Testis (tissue), 3 donors: ENCODE results near the gene NR6A1. TPM values are rescaled to one million over a fixed set of nuclear protein-coding genes. Genes with fewer than 3 reads are reported as not detected.

Experiments
- DNase-seq: peaks from one replicate; pipeline ENCODE4 v3.0.0-alpha.2; 2019
- H3K27ac ChIP-seq, 2 donors: fragments of 200-600 bp; sonication (generic); one replicate each; pipeline ENCODE4 v1.5.1; 2019
- H3K27me3 ChIP-seq: fragments of 200-600 bp; sonication (generic); one replicate; pipeline ENCODE4 v1.5.1; 2019
- H3K36me3 ChIP-seq: fragments of 200-600 bp; sonication (generic); one replicate; pipeline ENCODE4 v1.5.1; 2017; ENCODE audit warnings: low read depth; ENCODE audit errors: missing control alignments
- H3K4me1 ChIP-seq: fragments of 200-600 bp; sonication (generic); one replicate; pipeline ENCODE4 v1.5.1; 2019
- H3K4me3 ChIP-seq, 2 donors: fragments of 200-600 bp; sonication (generic); one replicate each; pipeline ENCODE4 v1.5.1; 2017 to 2019
- H3K9me3 ChIP-seq: fragments of 200-600 bp; sonication (generic); one replicate; pipeline ENCODE4 v1.5.1; 2017
- CTCF ChIP-seq, 3 experiments: fragments of 450-650 bp in 2 of 3; fragments of 200-600 bp in 1 of 3; sonication (generic) in 1 of 3; IDR thresholded peaks; one replicate each; pipeline ENCODE4 v1.5.1; 2016 to 2019; ENCODE audit warnings: antibody characterized with exemption in 3 of 3, mild to moderate bottlenecking in 2 of 3, moderate library complexity in 1 of 3
- POLR2A ChIP-seq: fragments of 450-650 bp; IDR thresholded peaks from one replicate; pipeline ENCODE4 v1.6.1; 2017; ENCODE audit warnings: antibody characterized with exemption, mild to moderate bottlenecking, moderate library complexity
- WGBS, 2 donors: methylation state at CpG; one replicate each; pipeline ENCODE4 v1.1.5; 2018; 5-methylcytosine and 5-hydroxymethylcytosine counted together
- intact Hi-C: fragments of 100-400 bp; cut with DNase I; formaldehyde crosslinking; loops from one replicate; pipeline ENCODE4 v1.15.1; 2023; ENCODE audit warnings: low total_unique reads
- polyA plus RNA-seq: library from polyadenylated mRNA; stranded (reverse); fragments of 350-450 nt; fragmentation: Illumina TruSeq; extraction: RNeasy Lipid Tissue Mini Kit (QIAGEN cat#74804); gene quantifications from one replicate; pipeline ENCODE4 v1.2.3, GENCODE V29; 2014; ENCODE audit warnings: low read depth, low replicate concordance; ENCODE audit not compliant: insufficient read depth
- total RNA-seq, 2 donors: library from RNA; depleted of rRNA; stranded (reverse); fragments of >200 nt; gene quantifications; one replicate each; pipeline ENCODE4 v1.2.3, GENCODE V29; 2016

NR6A1 gene
- total and polyA plus RNA-seq, 3 donors from 2014 or later = 54.6 to 100 (median 92.1) TPM

GRCh38 chr9:124809741-124810500, 38.8 kb upstream of the NR6A1 start:
- 89 to 96% methylated on average over 37 to 60 of the region's 60 CpGs for WGBS, 2 donors
- no peaks in the 10 kb centered on the region for H3K27me3 ChIP-seq
- no peaks in the 10 kb centered on the region for H3K4me1 ChIP-seq

GRCh38 chr9:124809211-124809610, 38.1 kb upstream of the NR6A1 start:
- Histone ChIP-seq H3K27ac (no peak overlapping the region), H3K27me3 (no peaks in the 10 kb centered on the region), H3K9me3 (no peaks in the 10 kb centered on the region), H3K4me3 (no peak overlapping the region), H3K4me1 (no peaks in the 10 kb centered on the region), H3K36me3 (no peaks in the 10 kb centered on the region)
- intact Hi-C loops = no loop called here
- no peak for TF ChIP-seq POLR2A
- no peak for TF ChIP-seq CTCF (IDR thresholded peaks at IDR 0.05)
- no peak for DNase-seq
- WGBS, 2 donors = 90 to 94% methylated on average over 6 of the region's 6 CpGs

More at GRCh38 chr9:124809741-124810500, 38.8 kb upstream of the NR6A1 start:
- no peak for DNase-seq
- no peaks in the 10 kb centered on the region for H3K36me3 ChIP-seq
- TF ChIP-seq POLR2A (no peak), CTCF (IDR thresholded peaks at IDR 0.05) (no peak)
- no peak overlapping the region for H3K27ac ChIP-seq
- intact Hi-C loops = no loop called here
- no peak overlapping the region for H3K4me3 ChIP-seq
- H3K9me3 ChIP-seq = no peaks in the 10 kb centered on the region

- intact Hi-C loops = no loop called here
- WGBS, 2 donors = 86 to 88% methylated on average over 9 to 12 of the region's 12 CpGs
- H3K36me3 ChIP-seq = no peaks in the 10 kb centered on the region
These were observed 37.3 kb upstream of the NR6A1 start for GRCh38 chr9:124808246-124808956.

GRCh38 chr9:124805186-124805585, 34.1 kb upstream of the NR6A1 start:
- TF ChIP-seq POLR2A (no peak), CTCF (IDR thresholded peaks at IDR 0.05) (no peak)

More at GRCh38 chr9:124808246-124808956, 37.3 kb upstream of the NR6A1 start:
- Histone ChIP-seq H3K4me3 (no peak overlapping the region), H3K4me1 (no peaks in the 10 kb centered on the region), H3K27me3 (no peaks in the 10 kb centered on the region), H3K9me3 (no peaks in the 10 kb centered on the region), H3K27ac (no peak overlapping the region)
- TF ChIP-seq POLR2A (no peak), CTCF (IDR thresholded peaks at IDR 0.05) (no peak)
- no peak for DNase-seq

More at GRCh38 chr9:124805186-124805585, 34.1 kb upstream of the NR6A1 start:
- no peaks in the 10 kb centered on the region for H3K4me1 ChIP-seq
- no peak overlapping the region for H3K27ac ChIP-seq
- 58 to 68% methylated on average over 4 of the region's 4 CpGs for WGBS, 2 donors
- no peaks in the 10 kb centered on the region for H3K27me3 ChIP-seq
- intact Hi-C loops = no loop called here
- no peak for DNase-seq
- no peaks in the 10 kb centered on the region for H3K36me3 ChIP-seq
- H3K9me3 ChIP-seq = no peaks in the 10 kb centered on the region
- no peak overlapping the region for H3K4me3 ChIP-seq
